Heart left ventricle (tissue), 16 donors: ENCODE data around the gene SRPK2. TPM values are rescaled to one million over a fixed set of nuclear protein-coding genes. Genes with fewer than 3 reads are reported as not detected.

Experiments
- ATAC-seq, 4 donors: fragments of 200-7000 bp; cut with Tn5 transposase; one replicate each; pipeline ENCODE4 v1.9.1; 2020 to 2022; ENCODE audit warnings: moderate library complexity in 4 of 4, mild to moderate bottlenecking in 3 of 4, moderate number of reproducible peaks in 1 of 4
- DNase-seq, 5 donors: peaks; one replicate each; pipeline ENCODE4 v3.0.0-alpha.2; 2020
- H3K27ac ChIP-seq, 12 donors: fragments of 200-600 bp; sonication (generic) in 4 of 12; one replicate each; pipeline versions ENCODE4 v1.5.0 to v1.8.0; 2016 to 2022; ENCODE audit warnings: mild to moderate bottlenecking in 2 of 12
- H3K27me3 ChIP-seq, 9 donors: fragments of 200-600 bp; sonication (generic) in 2 of 9; one replicate each; pipeline versions ENCODE4 v1.5.1 to v1.8.0; 2016 to 2022; ENCODE audit warnings: mild to moderate bottlenecking in 3 of 9
- H3K36me3 ChIP-seq, 9 donors: fragments of 200-600 bp; sonication (generic) in 2 of 9; one replicate each; pipeline versions ENCODE4 v1.5.0 to v1.8.0; 2018 to 2022; ENCODE audit warnings: mild to moderate bottlenecking in 2 of 9
- H3K4me1 ChIP-seq, 12 donors: fragments of 200-600 bp; sonication (generic) in 4 of 12; one replicate each; pipeline versions ENCODE4 v1.5.0 to v1.8.0; 2016 to 2022; ENCODE audit warnings: mild to moderate bottlenecking in 3 of 12
- H3K4me3 ChIP-seq, 12 donors: fragments of 200-600 bp; sonication (generic) in 4 of 12; one replicate each; pipeline versions ENCODE4 v1.5.0 to v1.8.0; 2017 to 2022; ENCODE audit warnings: mild to moderate bottlenecking in 9 of 12, moderate library complexity in 4 of 12
- H3K9me3 ChIP-seq, 12 donors: fragments of 200-600 bp; sonication (generic) in 4 of 12; one replicate each; pipeline versions ENCODE4 v1.5.0 to v1.8.0; 2016 to 2022; ENCODE audit warnings: mild to moderate bottlenecking in 1 of 12
- CTCF ChIP-seq, 12 donors: fragments of 200-600 bp; sonication (generic) in 4 of 12; IDR thresholded peaks; one replicate each; pipeline versions ENCODE4 v1.5.0 to v1.8.0; 2018 to 2022; ENCODE audit warnings: antibody characterized with exemption in 12 of 12, mild to moderate bottlenecking in 5 of 12
- POLR2A ChIP-seq, 2 donors: fragments of 450-650 bp; IDR thresholded peaks; one replicate each; pipeline ENCODE4 v1.6.1; 2017; ENCODE audit warnings: antibody characterized with exemption in 2 of 2, mild to moderate bottlenecking in 2 of 2, moderate library complexity in 2 of 2
- WGBS, 4 donors: extraction: QIAGEN DNeasy Blood & Tissue Kit in 2 of 4; methylation state at CpG; one replicate each; pipeline versions ENCODE4 v1.1.5 to v1.1.7; 2013 to 2018; 5-methylcytosine and 5-hydroxymethylcytosine counted together
- intact Hi-C, 10 donors: fragments of 100-400 bp; cut with DNase I; formaldehyde crosslinking; loops; one replicate each; pipeline versions ENCODE4 v1.11.1 to v1.14.2; 2022
- polyA plus RNA-seq, 2 donors: library from polyadenylated mRNA; stranded (reverse); fragments of 200-250 nt; gene quantifications; one replicate each; pipeline ENCODE4 v1.2.3, GENCODE V29; 2013
- total RNA-seq, 9 donors: library from RNA; depleted of rRNA in 2 of 9; stranded (reverse); fragments of >200 nt in 2 of 9; fragmentation: NEBNext Ultra II Directional in 3 of 9; extraction: Animal tissue kit (Norgen Biotek cat#: 25700) in 3 of 9; gene quantifications; one replicate each; pipeline versions ENCODE4 v1.1.0 to v1.2.4, GENCODE V29; 2016 to 2023
- donor health status: ischemic (EF 13 %, LVEDD 7.1; RV severe dilation, severe dysfunction).
- donor health status: healthy with polysubstance abuse.
- donor health status: DM: no; HTN: yes; CAD: no.
- donor health status: DM: no; HTN: no; CAD: no.
- donor health status: ischemic (EF 25% LVEDD 6.9; RV normal size, moderate dysfunction).
- donor health status: ischemic (EF 25% LVEDD 5.7; RV mildly dilated, moderate dysfunction).
- donor health status: healthy.
- donor health status: DM: yes; HTN: yes; CAD: no.
- donor health status: ischemic (EF 35%, LVEDD 5.7; RV mildly dilated, moderate dysfunction).
- donor health status: nonischemic (EF 11% LVEDD 7.7; RV severe dilation, severe dysfunction).
- donor health status: DM: yes; HTN: yes; CAD: no.
- donor health status: PGD.
- donor health status: ischemic (EF 29% LVEDD 5.4; RV normal size, mild dysfunction).
- donor health status: nonischemic (EF 23%, LVEDD 6.1; RV moderate dilation, normal function).

SRPK2 gene
- total and polyA plus RNA-seq, 11 donors = 8.6 to 42.4 (median 33.5) TPM

- peak; percentile 33 to 60 (median 47) for ATAC-seq
- TF ChIP-seq CTCF (IDR thresholded peaks at IDR 0.05) (peak in 3 of 12 donors; percentile 18 to 35 (median 23)), POLR2A (IDR thresholded peaks at IDR 0.05) (no peak)
- H3K4me3 ChIP-seq = no peak overlapping the region
- H3K27me3 ChIP-seq = no peaks in the 10 kb centered on the region
- no peak overlapping the region for H3K27ac ChIP-seq
- H3K36me3 ChIP-seq = peaks cover 0 to 67% (median 46%) of the 10 kb centered on the region in 9 donors
- intact Hi-C loops = no loop called here
- peaks cover 0 to 22% (median 5%) of the 10 kb centered on the region in 12 donors for H3K4me1 ChIP-seq
- no peaks in the 10 kb centered on the region for H3K9me3 ChIP-seq
- WGBS, 4 donors = 38 to 60% (median 58%) methylated on average over 3 of the region's 3 CpGs
- no peak for DNase-seq
Observed at GRCh38 chr7:105136221-105136620, 252.5 kb downstream of the SRPK2 start.

- Histone ChIP-seq H3K27me3 (no peaks in the 10 kb centered on the region), H3K9me3 (no peaks in the 10 kb centered on the region), H3K27ac (no peak overlapping the region), H3K4me1 (peaks cover 0 to 28% (median 7%) of the 10 kb centered on the region in 12 donors), H3K36me3 (peaks cover 0 to 46% (median 27%) of the 10 kb centered on the region in 9 donors), H3K4me3 (no peak overlapping the region)
- WGBS, 4 donors = 82 to 88% (median 85%) methylated on average over 9 of the region's 9 CpGs
- TF ChIP-seq CTCF (IDR thresholded peaks at IDR 0.05) (no peak), POLR2A (IDR thresholded peaks at IDR 0.05) (no peak)
- intact Hi-C loops = no loop called here
- DNase-seq (no peak), ATAC-seq (no peak)
Observed at GRCh38 chr7:105133986-105134655, 254.6 kb downstream of the SRPK2 start.

GRCh38 chr7:105133358-105133757, 255.4 kb downstream of the SRPK2 start:
- WGBS, 4 donors = 96 to 98% (median 96%) methylated on average over 7 of the region's 7 CpGs
- no peaks in the 10 kb centered on the region for H3K9me3 ChIP-seq
- H3K27ac ChIP-seq = no peak overlapping the region
- intact Hi-C loops = no loop called here
- H3K4me3 ChIP-seq = no peak overlapping the region
- DNase-seq = no peak
- TF ChIP-seq POLR2A (IDR thresholded peaks at IDR 0.05) (no peak), CTCF (IDR thresholded peaks at IDR 0.05) (no peak)
- ATAC-seq = no peak
- peaks cover 0 to 28% (median 7%) of the 10 kb centered on the region in 12 donors for H3K4me1 ChIP-seq
- H3K36me3 ChIP-seq = peaks cover 0 to 40% (median 20%) of the 10 kb centered on the region in 9 donors
- no peaks in the 10 kb centered on the region for H3K27me3 ChIP-seq

GRCh38 chr7:105132835-105133234, 255.9 kb downstream of the SRPK2 start:
- intact Hi-C loops = no loop called here
- H3K9me3 ChIP-seq = no peaks in the 10 kb centered on the region
- peaks cover 0 to 28% (median 7%) of the 10 kb centered on the region in 12 donors for H3K4me1 ChIP-seq
- H3K36me3 ChIP-seq = peaks cover 0 to 34% (median 17%) of the 10 kb centered on the region in 9 donors
- no peak for ATAC-seq
- WGBS, 4 donors = 92 to 95% (median 94%) methylated on average over 10 of the region's 10 CpGs
- TF ChIP-seq CTCF (IDR thresholded peaks at IDR 0.05) (no peak), POLR2A (IDR thresholded peaks at IDR 0.05) (no peak)
- no peak overlapping the region for H3K4me3 ChIP-seq
- no peak for DNase-seq
- H3K27ac ChIP-seq = no peak overlapping the region
- H3K27me3 ChIP-seq = no peaks in the 10 kb centered on the region
